ENCODE data around the gene TECTB.
A peak's percentile ranks its signal among the peaks of the same experiment; 100 is the strongest.

DNA sequence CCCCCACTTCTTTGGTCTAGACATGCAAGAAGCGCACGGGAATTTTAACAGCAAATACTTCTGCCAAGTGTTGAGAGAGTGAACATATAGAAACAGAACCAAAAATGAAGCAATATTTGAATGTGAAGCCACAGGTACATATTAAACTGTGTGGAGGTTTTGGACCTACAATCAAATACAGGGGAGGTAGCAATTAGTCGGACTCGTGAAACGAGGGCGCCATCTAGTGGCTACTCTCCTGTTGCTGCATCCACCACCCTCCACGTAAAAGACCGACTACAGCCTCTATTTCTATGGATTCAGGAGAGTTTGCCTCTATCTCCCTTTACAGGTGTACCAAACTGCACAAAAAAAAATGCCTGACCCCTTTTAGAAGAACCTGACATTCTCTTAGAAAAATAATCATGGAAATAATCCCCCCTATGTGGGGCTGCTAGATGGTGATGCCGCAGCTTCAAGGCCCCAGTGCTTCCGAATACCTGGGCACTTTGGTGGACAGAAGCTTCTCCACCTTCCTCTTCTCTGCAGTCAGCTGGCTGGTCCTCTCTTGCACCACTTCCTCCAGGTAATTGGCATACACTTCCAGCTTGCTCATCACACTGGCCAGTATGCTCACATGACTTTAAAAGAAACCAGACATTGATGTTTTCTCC, 31.7 kb downstream of the TECTB start:
- TF ChIP-seq, protein P1, sequence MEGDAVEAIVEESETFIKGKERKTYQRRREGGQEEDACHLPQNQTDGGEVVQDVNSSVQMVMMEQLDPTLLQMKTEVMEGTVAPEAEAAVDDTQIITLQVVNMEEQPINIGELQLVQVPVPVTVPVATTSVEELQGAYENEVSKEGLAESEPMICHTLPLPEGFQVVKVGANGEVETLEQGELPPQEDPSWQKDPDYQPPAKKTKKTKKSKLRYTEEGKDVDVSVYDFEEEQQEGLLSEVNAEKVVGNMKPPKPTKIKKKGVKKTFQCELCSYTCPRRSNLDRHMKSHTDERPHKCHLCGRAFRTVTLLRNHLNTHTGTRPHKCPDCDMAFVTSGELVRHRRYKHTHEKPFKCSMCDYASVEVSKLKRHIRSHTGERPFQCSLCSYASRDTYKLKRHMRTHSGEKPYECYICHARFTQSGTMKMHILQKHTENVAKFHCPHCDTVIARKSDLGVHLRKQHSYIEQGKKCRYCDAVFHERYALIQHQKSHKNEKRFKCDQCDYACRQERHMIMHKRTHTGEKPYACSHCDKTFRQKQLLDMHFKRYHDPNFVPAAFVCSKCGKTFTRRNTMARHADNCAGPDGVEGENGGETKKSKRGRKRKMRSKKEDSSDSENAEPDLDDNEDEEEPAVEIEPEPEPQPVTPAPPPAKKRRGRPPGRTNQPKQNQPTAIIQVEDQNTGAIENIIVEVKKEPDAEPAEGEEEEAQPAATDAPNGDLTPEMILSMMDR (conservative IDR thresholded peaks at IDR 0.05 in 1 of 2, IDR thresholded peaks at IDR 0.05 in 1 of 2; ENCODE audit: low read depth in 1 of 2, low read length in 2 of 2) = peak; percentile 93
- TF ChIP-seq EZH2 (IDR thresholded peaks at IDR 0.05; ENCODE audit: low read length, missing control alignments) = no peak
